CD4-positive, alpha-beta T cell treated with Interleukin-6 at 100 ng/mL for 8 hours (primary cell): ENCODE results near the gene PKDREJ.
"Not testable (repeated sequence)": the region's sequence is repeated elsewhere in the genome, so short reads cannot be mapped to it uniquely, and the experiment has no call there.

Source experiments
- DNase-seq: peaks from one replicate; pipeline ENCODE4 v3.0.0-alpha.2; 2020; ENCODE audit warnings: mixed read lengths, low spot score

Gene PKDREJ, protein sequence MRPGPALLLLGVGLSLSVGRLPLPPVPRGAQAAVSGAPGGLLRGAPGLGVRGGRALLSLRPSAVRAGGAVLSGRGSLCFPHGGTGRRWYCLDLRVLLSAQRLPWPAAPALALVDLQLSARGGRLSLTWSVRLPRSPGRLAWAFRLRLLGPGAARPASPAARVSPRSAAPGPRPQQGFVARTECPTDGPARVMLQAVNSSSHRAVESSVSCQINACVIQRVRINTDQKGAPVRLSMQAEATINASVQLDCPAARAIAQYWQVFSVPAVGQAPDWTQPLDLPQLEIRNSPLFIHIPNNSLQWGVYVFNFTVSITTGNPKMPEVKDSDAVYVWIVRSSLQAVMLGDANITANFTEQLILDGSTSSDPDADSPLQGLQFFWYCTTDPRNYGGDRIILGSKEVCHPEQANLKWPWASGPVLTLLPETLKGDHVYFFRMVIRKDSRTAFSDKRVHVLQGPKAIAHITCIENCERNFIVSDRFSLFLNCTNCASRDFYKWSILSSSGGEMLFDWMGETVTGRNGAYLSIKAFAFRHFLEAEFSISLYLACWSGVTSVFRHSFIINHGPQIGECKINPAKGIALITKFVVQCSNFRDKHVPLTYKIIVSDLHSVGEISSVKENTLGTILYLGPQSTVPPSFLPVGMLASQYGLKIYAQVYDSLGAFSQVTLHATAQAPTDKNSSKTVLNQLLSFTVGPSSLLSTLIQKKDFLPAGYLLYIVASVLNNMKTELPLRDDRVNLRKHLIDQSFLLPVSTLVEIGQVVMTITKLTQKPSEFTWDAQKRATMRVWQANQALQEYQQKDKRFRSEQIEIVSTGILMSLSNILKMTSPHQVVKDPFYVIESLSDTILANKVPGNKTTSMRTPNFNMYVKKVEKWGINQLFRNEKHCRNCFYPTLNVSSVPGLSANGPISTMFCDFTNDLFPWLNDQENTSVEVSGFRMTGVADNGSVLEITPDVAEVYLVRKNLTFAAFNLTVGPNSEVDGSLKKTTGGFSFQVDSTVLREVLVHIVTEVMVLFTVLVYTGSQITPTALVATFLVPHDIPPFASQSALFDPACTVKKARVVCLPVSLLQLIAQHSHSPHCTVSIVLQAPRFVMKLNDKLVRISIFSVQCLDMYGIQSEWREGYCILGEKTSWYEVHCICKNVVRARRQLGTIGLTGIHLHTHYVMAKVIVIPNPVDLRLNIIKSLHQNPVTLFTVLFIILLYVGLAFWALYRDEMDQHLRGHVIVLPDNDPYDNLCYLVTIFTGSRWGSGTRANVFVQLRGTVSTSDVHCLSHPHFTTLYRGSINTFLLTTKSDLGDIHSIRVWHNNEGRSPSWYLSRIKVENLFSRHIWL (N-terminal part only)

GRCh38 chr22:46263216-46263590, at the start of gene PKDREJ:
TSS of gene PKDREJ (minus strand) at chr22:46263343. CDS start at chr22:46263322, 21 bp downstream.
- DNase-seq: no peak

DNA sequence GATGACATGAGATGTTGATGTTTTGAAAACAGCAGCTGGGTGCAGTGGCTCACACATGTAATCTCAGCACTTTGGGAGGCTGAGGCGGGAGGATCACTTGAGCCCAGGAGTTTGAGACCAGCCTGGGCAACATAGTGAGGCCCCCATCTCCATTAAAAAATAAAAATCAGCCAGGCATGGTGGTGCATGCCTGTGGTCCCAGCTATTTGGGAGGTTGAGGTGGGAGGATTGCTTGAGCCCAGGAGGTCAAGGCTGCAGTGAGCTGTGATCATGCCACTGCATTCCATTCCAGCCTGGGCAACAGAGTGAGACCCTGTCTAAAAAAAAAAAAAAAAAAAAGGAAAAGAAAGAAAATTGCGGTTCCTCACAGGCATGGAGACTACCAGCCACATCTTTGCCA, 49.7 kb upstream of the PKDREJ start:
- DNase-seq: not testable (repeated sequence)

DNA sequence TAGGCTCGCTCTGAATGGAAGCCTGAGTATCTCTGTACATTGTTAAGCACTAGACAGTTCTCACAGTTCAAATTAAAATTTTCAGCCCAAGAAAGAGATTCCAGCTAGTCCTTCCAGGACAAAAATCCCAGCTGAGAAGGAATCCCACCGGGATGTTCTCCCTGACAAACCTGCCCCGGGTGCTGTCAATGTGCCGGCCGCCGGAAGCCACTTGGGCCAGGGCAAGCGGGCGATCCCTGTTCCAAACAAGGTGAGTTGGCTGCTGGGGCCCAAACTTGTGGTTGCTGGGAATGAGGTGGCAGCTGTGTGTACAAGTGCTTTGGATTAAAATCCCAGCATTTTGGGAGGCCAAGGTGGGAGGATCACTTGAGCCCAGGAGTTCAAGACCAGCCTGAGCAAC, 48.9 kb upstream of the PKDREJ start:
- no peak for DNase-seq

GRCh38 chr22:46309526-46310085, 46.5 kb upstream of the PKDREJ start:
- DNase-seq: no peak

DNA sequence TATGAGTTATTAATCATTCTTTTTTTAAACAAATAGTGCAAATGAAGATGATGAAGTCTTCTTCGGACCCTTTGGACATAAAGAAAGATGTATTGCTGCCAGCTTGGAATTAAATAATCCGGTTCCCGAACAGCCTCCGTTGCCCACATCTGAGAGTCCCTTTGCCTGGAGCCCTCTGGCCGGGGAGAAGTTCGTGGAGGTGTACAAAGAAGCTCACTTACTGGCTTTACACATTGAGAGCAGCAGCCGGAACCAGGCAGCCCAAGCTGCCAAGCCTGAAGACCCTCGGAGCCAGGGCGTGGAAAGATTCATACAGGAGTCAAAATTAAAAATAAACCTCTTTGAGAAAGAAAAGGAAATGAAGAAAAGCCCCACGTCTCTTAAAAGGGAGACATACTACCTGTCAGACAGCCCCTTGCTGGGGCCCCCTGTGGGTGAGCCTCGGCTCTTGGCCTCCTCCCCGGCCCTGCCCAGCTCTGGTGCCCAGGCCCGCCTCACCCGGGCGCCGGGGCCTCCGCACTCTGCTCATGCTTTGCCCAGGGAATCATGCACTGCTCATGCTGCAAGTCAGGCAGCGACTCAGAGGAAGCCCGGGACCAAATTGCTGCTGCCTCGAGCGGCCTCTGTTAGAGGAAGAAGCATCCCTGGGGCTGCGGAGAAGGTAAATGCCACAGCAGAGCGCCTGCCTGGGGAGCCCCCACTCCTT, 45.3 kb upstream of the PKDREJ start:
- no peak for DNase-seq

GRCh38 chr22:46303347-46303965, 40.3 kb upstream of the PKDREJ start:
- no peak for DNase-seq

GRCh38 chr22:46300491-46300890, 37.3 kb upstream of the PKDREJ start:
- no peak for DNase-seq

DNA sequence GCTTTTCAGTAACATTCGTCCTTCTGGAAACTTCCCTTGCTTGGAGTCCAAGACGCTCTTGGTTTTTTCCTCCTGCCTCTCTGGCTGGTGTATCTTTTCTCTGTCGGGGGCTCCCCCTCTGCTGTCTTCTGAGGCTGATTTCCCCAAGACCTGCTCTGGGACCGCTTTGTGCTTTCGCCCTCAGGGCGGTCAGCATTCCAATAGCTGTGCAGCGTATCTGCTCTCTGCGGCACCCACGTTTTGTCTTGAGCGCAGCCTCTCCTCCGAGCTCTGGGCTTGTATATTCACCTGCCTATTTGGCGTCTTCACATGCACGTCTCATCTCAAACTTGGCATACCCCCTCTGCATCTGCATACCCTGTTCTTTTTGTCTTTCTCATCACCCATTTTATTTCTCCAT, 36.0 kb upstream of the PKDREJ start:
- no peak for DNase-seq

DNA sequence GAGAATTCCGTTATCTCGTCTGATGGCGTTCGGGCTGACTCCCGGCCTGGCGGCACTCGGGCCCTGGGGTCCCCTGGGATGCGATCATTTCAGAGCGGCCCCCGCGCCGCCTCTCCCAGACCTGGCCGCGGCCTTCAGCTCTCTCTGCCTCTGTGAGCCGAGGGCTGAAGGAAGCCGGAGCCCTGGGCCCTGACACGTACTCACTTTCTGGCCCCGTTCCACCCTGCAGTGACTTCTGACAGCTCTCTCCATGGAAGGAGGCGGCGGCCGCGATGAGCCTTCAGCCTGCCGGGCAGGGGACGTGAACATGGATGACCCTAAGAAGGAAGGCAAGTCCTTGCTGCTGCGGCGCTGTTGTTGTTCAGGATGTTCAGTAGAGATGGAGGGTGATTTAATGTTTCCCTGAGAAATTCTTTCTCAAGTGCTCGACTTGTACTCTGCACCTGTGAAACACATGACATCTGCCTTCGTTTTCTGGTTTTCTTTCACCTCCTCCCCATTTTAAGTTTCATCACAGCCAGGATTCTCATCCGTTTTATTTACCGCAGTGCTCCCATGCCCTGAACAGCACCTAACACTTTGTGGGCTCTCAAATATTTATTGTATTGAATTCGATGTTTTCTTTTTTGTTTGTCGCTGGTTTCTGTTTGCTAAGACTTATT, 34.1 kb upstream of the PKDREJ start:
- DNase-seq: no peak

DNA sequence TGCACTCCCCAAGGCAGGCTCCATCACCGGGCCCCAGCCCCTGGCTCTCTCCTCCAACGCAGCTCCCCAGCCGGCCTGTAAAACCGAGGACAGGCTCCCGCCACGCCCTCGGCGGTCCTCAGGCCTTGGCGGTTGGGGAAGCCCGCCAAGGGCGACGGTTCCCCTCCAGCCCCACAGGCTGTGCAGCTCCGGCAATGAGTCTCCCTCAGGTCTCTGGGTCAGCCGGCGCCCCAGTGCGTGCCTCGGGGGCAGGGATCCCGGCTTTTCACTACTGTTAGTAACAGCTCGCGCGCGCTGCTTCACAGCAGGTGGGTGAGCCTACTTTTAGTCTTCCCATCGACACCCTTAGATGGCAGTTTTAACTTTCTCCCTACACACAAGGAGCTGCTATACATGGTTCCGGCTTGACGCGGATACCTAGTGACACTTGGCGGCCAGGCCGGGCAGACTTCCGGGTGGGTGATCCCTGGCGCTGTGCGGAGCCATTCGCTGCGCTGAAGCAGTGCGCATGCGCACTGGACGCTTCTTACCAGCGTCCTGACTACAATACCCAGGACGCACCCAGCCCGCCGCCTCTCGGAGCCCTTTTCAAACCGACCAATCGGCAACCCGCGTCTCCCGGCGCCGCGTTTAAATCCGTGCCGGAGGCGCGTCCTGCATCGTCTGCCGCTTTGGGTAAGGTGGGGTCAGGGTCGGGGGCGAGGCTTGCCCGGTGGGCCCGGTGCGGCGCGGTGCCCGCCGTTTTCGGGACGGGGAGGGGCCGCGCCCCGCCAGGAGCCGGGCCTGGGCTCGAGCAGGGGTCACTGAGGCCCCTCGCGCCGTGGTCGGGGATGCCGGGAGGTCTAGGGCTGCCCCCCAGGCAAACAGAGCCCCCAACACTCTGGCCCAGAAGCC, 33.4 kb upstream of the PKDREJ start, which contains the start of gene GTSE1:
TSS of gene GTSE1 (plus strand) at position 614 of the 894 bp plus-strand sequence. CDS start 531 bp downstream, outside the sequence.
- peak; percentile 98 for DNase-seq

GRCh38 chr22:46295277-46295971, 32.3 kb upstream of the PKDREJ start:
- DNase-seq: no peak

DNA sequence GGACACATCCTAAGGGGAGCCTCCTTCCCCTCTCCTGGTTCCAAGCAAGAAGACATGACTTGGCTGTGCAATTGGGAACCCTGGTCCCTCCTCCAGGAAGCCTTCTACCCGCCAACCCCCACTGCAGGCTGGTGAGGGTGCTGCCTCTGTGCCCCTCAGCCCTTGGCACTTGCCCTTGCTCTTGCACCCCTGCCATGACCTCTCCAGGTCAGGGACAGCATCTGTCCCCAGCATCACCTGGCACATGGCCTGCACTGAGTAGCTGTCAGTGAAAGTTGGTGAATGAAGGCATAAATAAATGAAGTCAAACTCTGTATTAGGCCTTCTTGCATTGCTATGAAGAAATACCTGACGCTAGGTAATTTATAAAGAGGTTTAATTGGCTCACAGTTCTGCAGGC, 31.6 kb upstream of the PKDREJ start:
- no peak for DNase-seq

DNA sequence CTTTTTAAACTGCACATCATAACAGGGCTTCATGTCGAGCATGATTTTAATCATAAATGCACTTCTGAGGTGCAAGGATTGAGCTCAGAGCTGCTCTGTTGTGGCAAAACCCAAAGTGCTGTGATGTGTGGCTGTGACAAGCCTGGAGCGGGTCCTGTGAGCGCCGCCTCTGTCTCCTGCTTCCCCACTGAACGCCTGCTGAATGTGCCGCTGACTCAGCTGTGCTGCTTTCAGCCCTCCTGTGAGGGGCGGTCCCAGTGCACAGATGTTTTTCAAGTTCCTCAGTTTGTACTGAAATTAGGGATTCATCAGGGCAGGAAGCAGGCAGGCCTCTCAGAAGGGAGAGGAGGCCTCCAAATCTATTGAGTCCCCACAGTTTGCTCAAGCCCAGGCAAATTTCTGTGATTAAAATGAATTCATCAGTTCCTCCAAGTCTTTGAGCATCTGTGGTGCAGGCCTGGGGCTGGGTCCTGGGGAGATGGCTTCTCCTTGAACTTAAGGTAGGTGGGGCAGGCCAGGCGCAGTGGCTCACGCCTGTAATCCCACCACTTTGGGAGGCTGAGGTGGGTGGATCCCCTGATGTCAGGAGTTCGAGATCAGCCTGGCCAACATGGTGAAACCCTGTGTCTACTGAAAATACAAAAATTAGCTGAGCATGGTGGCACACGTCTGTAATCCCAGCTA, 30.6 kb upstream of the PKDREJ start:
- DNase-seq: no peak

- DNase-seq: no peak
Observed at GRCh38 chr22:46292732-46293131, 29.6 kb upstream of the PKDREJ start.

GRCh38 chr22:46292173-46292572, 29.0 kb upstream of the PKDREJ start:
- no peak for DNase-seq

DNA sequence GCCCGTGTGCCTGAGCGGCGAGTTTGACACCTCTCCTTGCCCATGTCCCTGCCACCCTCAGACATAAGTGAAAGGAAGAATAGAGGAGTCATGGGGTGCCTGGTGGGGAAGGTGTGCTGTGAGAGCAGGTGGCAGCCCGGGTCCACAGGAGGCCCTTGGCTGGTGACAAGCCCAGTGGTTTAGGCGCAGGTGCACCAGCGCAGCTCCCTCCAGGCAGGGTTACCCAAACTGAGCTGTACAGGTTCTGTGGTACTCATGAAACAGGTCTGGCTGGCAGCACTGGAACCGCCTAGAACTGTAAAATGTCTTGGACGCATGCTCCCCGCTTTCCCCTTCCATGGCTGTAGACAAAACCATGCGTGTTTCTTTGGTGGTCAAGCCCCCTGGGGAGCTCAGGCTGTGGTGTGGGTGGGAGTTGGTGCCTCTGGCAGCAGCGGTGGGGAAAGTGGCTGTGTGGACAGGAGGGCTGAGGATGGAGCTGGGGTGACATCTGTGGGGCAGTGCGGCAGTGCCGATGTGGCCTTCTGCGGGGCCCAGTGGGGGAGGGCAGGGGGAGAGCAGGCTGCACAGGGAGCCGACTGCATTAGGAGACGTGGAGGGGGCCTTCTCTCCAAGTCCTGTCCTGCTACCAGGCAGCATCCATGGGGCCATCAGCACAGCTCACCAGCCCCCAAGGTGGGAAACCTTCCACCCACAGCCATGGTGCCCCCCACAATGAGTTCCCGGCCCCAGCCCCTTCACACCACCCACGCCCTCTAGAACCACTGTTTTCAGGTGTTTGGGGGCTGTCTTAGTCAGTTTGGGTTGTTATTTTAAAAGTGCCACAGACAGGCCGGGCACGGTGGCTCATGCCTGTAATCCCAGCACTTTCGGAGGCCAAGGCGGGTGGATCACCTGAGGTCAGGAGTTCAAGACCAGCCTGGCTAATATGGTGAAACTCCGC, 28.0 kb upstream of the PKDREJ start:
- no peak for DNase-seq
